Measurements from ENCODE around the gene IRAK3.

- TF ChIP-seq CTCF (conservative IDR thresholded peaks at IDR 0.05) (no peak), EZH2 (IDR thresholded peaks at IDR 0.05; ENCODE audit: low read depth) (no peak)
Observed at GRCh38 chr12:66164349-66164821, 24.6 kb upstream of the IRAK3 start.
